AG10803 (cell line): ENCODE data around the gene LYRM1.

ENCODE experiments used
- DNase-seq: peaks from one replicate; pipeline ENCODE4 v3.0.0; 2010; ENCODE audit warnings: low read depth
- H3K4me3 ChIP-seq: 2 replicates; pipeline ENCODE4 v1.5.1; 2011; ENCODE audit warnings: mild to moderate bottlenecking, low read length, control low read depth
- TF ChIP-seq, protein P1 (sequence below): conservative IDR thresholded peaks from 2 replicates; pipeline ENCODE4 v1.5.1; 2011; ENCODE audit warnings: mild to moderate bottlenecking, low read length, control low read depth, inconsistent platforms

LYRM1 gene

DNA sequence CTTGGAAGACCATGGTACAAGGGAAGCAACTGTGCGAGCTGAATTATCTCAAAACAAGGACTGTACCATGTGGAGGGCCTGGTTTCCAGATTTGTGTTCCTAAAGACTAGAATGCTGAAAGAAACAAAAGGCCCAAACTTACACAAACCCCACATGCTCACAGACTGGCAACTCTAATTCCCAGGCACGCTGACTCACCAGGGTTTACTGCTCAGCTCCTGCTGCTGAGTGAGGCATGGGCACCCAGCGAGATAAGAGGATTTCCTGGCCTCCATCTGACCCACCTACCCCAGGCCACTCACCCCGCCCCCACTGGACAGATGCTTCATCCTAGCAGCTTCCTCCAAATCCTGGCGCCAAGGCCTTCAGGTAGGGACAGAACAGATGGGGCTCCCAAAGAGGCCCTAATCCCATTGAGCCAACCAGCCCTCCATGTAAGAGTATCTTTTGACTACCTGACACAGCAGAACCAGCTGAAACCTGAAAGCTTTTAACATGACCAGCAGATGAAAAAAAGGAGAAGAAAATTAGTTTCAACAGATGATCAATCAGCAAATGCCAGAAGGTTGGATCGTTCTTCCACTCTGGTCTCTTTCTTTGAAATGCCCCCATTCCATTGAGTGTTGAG lies 34.3 kb upstream of the LYRM1 start:
- TF ChIP-seq, protein P1, sequence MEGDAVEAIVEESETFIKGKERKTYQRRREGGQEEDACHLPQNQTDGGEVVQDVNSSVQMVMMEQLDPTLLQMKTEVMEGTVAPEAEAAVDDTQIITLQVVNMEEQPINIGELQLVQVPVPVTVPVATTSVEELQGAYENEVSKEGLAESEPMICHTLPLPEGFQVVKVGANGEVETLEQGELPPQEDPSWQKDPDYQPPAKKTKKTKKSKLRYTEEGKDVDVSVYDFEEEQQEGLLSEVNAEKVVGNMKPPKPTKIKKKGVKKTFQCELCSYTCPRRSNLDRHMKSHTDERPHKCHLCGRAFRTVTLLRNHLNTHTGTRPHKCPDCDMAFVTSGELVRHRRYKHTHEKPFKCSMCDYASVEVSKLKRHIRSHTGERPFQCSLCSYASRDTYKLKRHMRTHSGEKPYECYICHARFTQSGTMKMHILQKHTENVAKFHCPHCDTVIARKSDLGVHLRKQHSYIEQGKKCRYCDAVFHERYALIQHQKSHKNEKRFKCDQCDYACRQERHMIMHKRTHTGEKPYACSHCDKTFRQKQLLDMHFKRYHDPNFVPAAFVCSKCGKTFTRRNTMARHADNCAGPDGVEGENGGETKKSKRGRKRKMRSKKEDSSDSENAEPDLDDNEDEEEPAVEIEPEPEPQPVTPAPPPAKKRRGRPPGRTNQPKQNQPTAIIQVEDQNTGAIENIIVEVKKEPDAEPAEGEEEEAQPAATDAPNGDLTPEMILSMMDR: no peak
- peak; percentile 86 for DNase-seq

DNA sequence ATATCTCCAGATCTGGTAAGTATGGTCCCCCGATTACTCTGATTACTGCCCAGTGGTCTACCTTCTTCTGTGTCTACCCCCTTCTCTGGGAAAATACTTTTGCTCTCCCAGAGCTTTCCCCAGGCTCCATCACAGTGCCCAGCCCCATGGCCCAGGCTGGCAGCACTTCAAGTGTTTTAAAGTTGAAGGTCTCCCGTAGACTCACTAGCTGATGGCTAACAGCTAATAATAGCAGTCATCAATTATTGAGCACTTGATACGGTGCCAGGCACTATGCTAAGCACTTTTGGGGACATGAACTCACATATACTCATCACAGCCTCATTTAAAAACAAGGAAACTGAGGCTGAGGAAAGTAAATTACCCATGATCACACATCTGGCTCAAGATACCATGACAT lies 33.8 kb upstream of the LYRM1 start:
- no peak for DNase-seq
- TF ChIP-seq, protein P1: no peak

More for the DNA sequence above, 34.3 kb upstream of the LYRM1 start:
- no peak overlapping the region for H3K4me3 ChIP-seq

GRCh38 chr16:20867585-20867984 lies 33.0 kb upstream of the LYRM1 start:
- no peak overlapping the region for H3K4me3 ChIP-seq
- TF ChIP-seq, protein P1: no peak
- peak; percentile 45 for DNase-seq

More for the DNA sequence above, 33.8 kb upstream of the LYRM1 start:
- no peak overlapping the region for H3K4me3 ChIP-seq

- TF ChIP-seq, protein P1: no peak
- DNase-seq: peak; percentile 73
Observed at GRCh38 chr16:20868890-20869289, 31.7 kb upstream of the LYRM1 start.

GRCh38 chr16:20870122-20870820 lies 30.3 kb upstream of the LYRM1 start:
- no peak overlapping the region for H3K4me3 ChIP-seq
- TF ChIP-seq, protein P1: no peak
- no peak for DNase-seq

More at GRCh38 chr16:20868890-20869289, 31.7 kb upstream of the LYRM1 start:
- H3K4me3 ChIP-seq: no peak overlapping the region

- no peak overlapping the region for H3K4me3 ChIP-seq
- peak; percentile 35 for DNase-seq
- TF ChIP-seq, protein P1: no peak
Observed at GRCh38 chr16:20871258-20871657, 29.3 kb upstream of the LYRM1 start.
